ENCODE results near the gene BTAF1. TPM values are rescaled to one million over a fixed set of nuclear protein-coding genes. Genes with fewer than 3 reads are reported as not detected.

The BTAF1 gene
- total and polyA plus RNA-seq, 10 of the 15 experiments (the other 5 are each of a cell fraction or from before 2014, with no cell fraction given), result 11.8 to 157 (median 55.5) TPM

DNA sequence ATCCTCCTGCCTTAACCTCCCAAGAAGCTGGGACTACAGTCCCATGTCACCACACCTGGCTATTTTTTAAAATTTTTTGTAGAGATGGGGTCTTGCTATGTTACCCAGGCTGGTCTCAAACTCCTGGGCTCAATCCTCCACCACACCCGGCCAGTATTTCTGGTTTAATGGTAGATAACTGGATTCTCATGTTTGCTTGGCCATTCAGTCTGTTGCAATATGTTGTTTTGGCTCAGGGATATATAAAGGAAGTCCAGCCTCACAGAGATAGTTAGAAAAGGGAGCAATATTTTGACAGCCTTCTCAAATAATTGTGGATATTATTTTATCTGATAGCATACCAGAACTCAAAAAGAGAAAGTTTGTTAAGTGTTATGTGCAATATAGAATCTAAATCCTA, 82.4 kb downstream of the BTAF1 start (continued):
- no peak for TF ChIP-seq YY1 (IDR thresholded peaks at IDR 0.05; ENCODE audit: low read depth, low read length)
- TF ChIP-seq NR2C2 (IDR thresholded peaks at IDR 0.05; ENCODE audit: borderline replicate concordance, control insufficient read depth, insufficient read length, low read depth), result no peak
- TF ChIP-seq STAT1 (conservative IDR thresholded peaks at IDR 0.05), result no peak
- no peak for TF ChIP-seq BCL11A (IDR thresholded peaks at IDR 0.05; ENCODE audit: low read depth, low read length)
- no peak for TF ChIP-seq BCLAF1 (IDR thresholded peaks at IDR 0.05)
- TF ChIP-seq, protein P1, sequence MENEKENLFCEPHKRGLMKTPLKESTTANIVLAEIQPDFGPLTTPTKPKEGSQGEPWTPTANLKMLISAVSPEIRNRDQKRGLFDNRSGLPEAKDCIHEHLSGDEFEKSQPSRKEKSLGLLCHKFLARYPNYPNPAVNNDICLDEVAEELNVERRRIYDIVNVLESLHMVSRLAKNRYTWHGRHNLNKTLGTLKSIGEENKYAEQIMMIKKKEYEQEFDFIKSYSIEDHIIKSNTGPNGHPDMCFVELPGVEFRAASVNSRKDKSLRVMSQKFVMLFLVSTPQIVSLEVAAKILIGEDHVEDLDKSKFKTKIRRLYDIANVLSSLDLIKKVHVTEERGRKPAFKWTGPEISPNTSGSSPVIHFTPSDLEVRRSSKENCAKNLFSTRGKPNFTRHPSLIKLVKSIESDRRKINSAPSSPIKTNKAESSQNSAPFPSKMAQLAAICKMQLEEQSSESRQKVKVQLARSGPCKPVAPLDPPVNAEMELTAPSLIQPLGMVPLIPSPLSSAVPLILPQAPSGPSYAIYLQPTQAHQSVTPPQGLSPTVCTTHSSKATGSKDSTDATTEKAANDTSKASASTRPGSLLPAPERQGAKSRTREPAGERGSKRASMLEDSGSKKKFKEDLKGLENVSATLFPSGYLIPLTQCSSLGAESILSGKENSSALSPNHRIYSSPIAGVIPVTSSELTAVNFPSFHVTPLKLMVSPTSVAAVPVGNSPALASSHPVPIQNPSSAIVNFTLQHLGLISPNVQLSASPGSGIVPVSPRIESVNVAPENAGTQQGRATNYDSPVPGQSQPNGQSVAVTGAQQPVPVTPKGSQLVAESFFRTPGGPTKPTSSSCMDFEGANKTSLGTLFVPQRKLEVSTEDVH (IDR thresholded peaks at IDR 0.05; ENCODE audit: low read depth, partially characterized antibody), result no peak
- TF ChIP-seq MYB (IDR thresholded peaks at IDR 0.05; ENCODE audit: borderline replicate concordance, low read depth, low read length), result no peak
- TF ChIP-seq, protein P2, sequence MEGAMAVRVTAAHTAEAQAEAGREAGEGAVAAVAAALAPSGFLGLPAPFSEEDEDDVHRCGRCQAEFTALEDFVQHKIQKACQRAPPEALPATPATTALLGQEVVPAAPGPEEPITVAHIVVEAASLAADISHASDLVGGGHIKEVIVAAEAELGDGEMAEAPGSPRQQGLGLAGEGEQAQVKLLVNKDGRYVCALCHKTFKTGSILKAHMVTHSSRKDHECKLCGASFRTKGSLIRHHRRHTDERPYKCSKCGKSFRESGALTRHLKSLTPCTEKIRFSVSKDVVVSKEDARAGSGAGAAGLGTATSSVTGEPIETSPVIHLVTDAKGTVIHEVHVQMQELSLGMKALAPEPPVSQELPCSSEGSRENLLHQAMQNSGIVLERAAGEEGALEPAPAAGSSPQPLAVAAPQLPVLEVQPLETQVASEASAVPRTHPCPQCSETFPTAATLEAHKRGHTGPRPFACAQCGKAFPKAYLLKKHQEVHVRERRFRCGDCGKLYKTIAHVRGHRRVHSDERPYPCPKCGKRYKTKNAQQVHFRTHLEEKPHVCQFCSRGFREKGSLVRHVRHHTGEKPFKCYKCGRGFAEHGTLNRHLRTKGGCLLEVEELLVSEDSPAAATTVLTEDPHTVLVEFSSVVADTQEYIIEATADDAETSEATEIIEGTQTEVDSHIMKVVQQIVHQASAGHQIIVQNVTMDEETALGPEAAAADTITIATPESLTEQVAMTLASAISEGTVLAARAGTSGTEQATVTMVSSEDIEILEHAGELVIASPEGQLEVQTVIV (IDR thresholded peaks at IDR 0.05; ENCODE audit: borderline replicate concordance, partially characterized antibody), result no peak

Data from GM12878 (cell line).